GM12892 (cell line): ENCODE data around the gene GID8.

Experiments used
- POLR2A ChIP-seq: IDR thresholded peaks from 2 replicates; pipeline ENCODE4 v1.6.1; 2011; ENCODE audit warnings: low read depth, low read length, control low read depth
- TAF1 ChIP-seq: IDR thresholded peaks from 2 replicates; pipeline ENCODE4 v1.6.1; 2011; ENCODE audit warnings: low read depth, mild to moderate bottlenecking, control low read depth, low read length, borderline replicate concordance

- TF ChIP-seq POLR2A (no peak), TAF1 (no peak)
These were observed 33.4 kb downstream of the GID8 start for GRCh38 chr20:62971211-62971949.
